Activated naive CD8-positive, alpha-beta T cell treated with anti-CD3 and anti-CD28 coated beads, Interleukin-2, amount 10 ng/mL, durations not matched to agents 7 days and 5 days (primary cell): ENCODE data around the gene SLC6A4. TPM values are rescaled to one million over a fixed set of nuclear protein-coding genes. Genes with fewer than 3 reads are reported as not detected.
"Not testable (repeated sequence)": the region's sequence is repeated elsewhere in the genome, so short reads cannot be mapped to it uniquely, and the experiment has no call there.

Source experiments
- ATAC-seq: fragments of 150-1000 bp; cut with Tn5 transposase; one replicate; pipeline ENCODE4 v1.10.0; 2021; ENCODE audit warnings: low read depth, moderate library complexity
- POLR2A ChIA-PET: fragments of 350-600 bp; sonication (Branson Sonifier 250); formaldehyde crosslinking; loops from one replicate; lab custom pipeline; 2021; ENCODE audit warnings: antibody characterized with exemption; lab: Charles Lee
- DNase-seq: peaks from one replicate; pipeline ENCODE4 v3.0.0; 2021
- H3K27ac Mint-ChIP-seq: one replicate; pipeline ENCODE4 v1.8.0; 2022; ENCODE audit warnings: mild to moderate bottlenecking, mixed read lengths
- H3K27me3 Mint-ChIP-seq: one replicate; pipeline ENCODE4 v1.8.0; 2022; ENCODE audit warnings: mild to moderate bottlenecking, moderate library complexity, mixed read lengths
- H3K36me3 Mint-ChIP-seq: one replicate; pipeline ENCODE4 v1.8.0; 2021; ENCODE audit warnings: mild to moderate bottlenecking, mixed read lengths
- H3K4me1 Mint-ChIP-seq: one replicate; pipeline ENCODE4 v1.8.0; 2021; ENCODE audit warnings: mixed read lengths
- H3K4me3 Mint-ChIP-seq: one replicate; pipeline ENCODE4 v1.8.0; 2022; ENCODE audit warnings: mild to moderate bottlenecking, moderate library complexity, mixed read lengths
- H3K9me3 Mint-ChIP-seq: one replicate; pipeline ENCODE4 v1.8.0; 2021; ENCODE audit warnings: mixed read lengths
- total RNA-seq, 2 experiments: library from RNA; stranded (reverse); gene quantifications; one replicate each; pipeline ENCODE4 v1.2.3, GENCODE V29; 2021

Gene SLC6A4
- total RNA-seq, 2 experiments from 2014 or later: not detected

GRCh38 chr17:30170415-30170987 lies 65.0 kb downstream of the SLC6A4 start:
- POLR2A ChIA-PET: no interaction called here
- Mint-ChIP-seq H3K27me3 (no peaks in the 10 kb centered on the region), H3K36me3 (peaks cover 19% of the 10 kb centered on the region), H3K27ac (no peak overlapping the region), H3K4me3 (no peak overlapping the region), H3K4me1 (peaks cover 18% of the 10 kb centered on the region), H3K9me3 (no peaks in the 10 kb centered on the region)
- ATAC-seq: no peak
- no peak for DNase-seq

GRCh38 chr17:30165960-30166359 lies 69.5 kb downstream of the SLC6A4 start:
- DNase-seq (no peak), ATAC-seq (no peak)
- Mint-ChIP-seq H3K27ac (no peak overlapping the region), H3K4me3 (no peak overlapping the region), H3K36me3 (peaks cover 17% of the 10 kb centered on the region), H3K27me3 (no peaks in the 10 kb centered on the region), H3K4me1 (peaks cover 7% of the 10 kb centered on the region), H3K9me3 (no peaks in the 10 kb centered on the region)
- POLR2A ChIA-PET: no interaction called here

- H3K4me1 Mint-ChIP-seq: peaks cover 4% of the 10 kb centered on the region
- no peaks in the 10 kb centered on the region for H3K27me3 Mint-ChIP-seq
These were observed 70.3 kb downstream of the SLC6A4 start for GRCh38 chr17:30165147-30165546.

GRCh38 chr17:30164531-30164930 lies 71.0 kb downstream of the SLC6A4 start:
- ATAC-seq: no peak
- Mint-ChIP-seq H3K4me3 (no peak overlapping the region), H3K27ac (no peak overlapping the region), H3K4me1 (peaks cover 4% of the 10 kb centered on the region), H3K9me3 (peaks cover 10% of the 10 kb centered on the region), H3K36me3 (peaks cover 28% of the 10 kb centered on the region), H3K27me3 (no peaks in the 10 kb centered on the region)
- no peak for DNase-seq
- POLR2A ChIA-PET: no interaction called here

More at GRCh38 chr17:30165147-30165546, 70.3 kb downstream of the SLC6A4 start:
- Mint-ChIP-seq H3K4me3 (no peak overlapping the region), H3K9me3 (peaks cover 4% of the 10 kb centered on the region), H3K27ac (no peak overlapping the region), H3K36me3 (peaks cover 22% of the 10 kb centered on the region)
- POLR2A ChIA-PET: no interaction called here
- no peak for DNase-seq
- ATAC-seq: no peak

GRCh38 chr17:30161601-30162000 lies 73.9 kb downstream of the SLC6A4 start:
- ATAC-seq (no peak), DNase-seq (no peak)
- Mint-ChIP-seq H3K4me1 (peaks cover 7% of the 10 kb centered on the region), H3K4me3 (no peak overlapping the region), H3K27me3 (no peaks in the 10 kb centered on the region), H3K27ac (no peak overlapping the region), H3K9me3 (peaks cover 13% of the 10 kb centered on the region), H3K36me3 (peaks cover 47% of the 10 kb centered on the region)
- POLR2A ChIA-PET: interaction anchor here (0.7 kb wide), 1 partner anchor 26 kb away, joined by 3 read pairs; no protein-coding TSS in a partner anchor

GRCh38 chr17:30160419-30161172 lies 74.9 kb downstream of the SLC6A4 start:
- no peak for ATAC-seq
- Mint-ChIP-seq H3K36me3 (peaks cover 51% of the 10 kb centered on the region), H3K4me3 (no peak overlapping the region)

GRCh38 chr17:30158896-30159625 lies 76.4 kb downstream of the SLC6A4 start:
- peaks cover 13% of the 10 kb centered on the region for H3K9me3 Mint-ChIP-seq
- POLR2A ChIA-PET: no interaction called here
- no peak overlapping the region for H3K4me3 Mint-ChIP-seq
- DNase-seq (no peak), ATAC-seq (no peak)
- H3K36me3 Mint-ChIP-seq: peaks cover 49% of the 10 kb centered on the region
- H3K4me1 Mint-ChIP-seq: peaks cover 5% of the 10 kb centered on the region
- no peak overlapping the region for H3K27ac Mint-ChIP-seq
- no peaks in the 10 kb centered on the region for H3K27me3 Mint-ChIP-seq

More at GRCh38 chr17:30160419-30161172, 74.9 kb downstream of the SLC6A4 start:
- Mint-ChIP-seq H3K27ac (no peak overlapping the region), H3K4me1 (peaks cover 7% of the 10 kb centered on the region), H3K9me3 (peaks cover 13% of the 10 kb centered on the region), H3K27me3 (no peaks in the 10 kb centered on the region)
- POLR2A ChIA-PET: no interaction called here
- no peak for DNase-seq

GRCh38 chr17:30155389-30155788 lies 80.1 kb downstream of the SLC6A4 start:
- H3K4me1 Mint-ChIP-seq: peaks cover 6% of the 10 kb centered on the region
- POLR2A ChIA-PET: no interaction called here
- H3K9me3 Mint-ChIP-seq: peaks cover 11% of the 10 kb centered on the region
- peaks cover 44% of the 10 kb centered on the region for H3K36me3 Mint-ChIP-seq
- H3K27me3 Mint-ChIP-seq: no peaks in the 10 kb centered on the region
- ATAC-seq (no peak), DNase-seq (no peak)
- H3K4me3 Mint-ChIP-seq: no peak overlapping the region
- H3K27ac Mint-ChIP-seq: no peak overlapping the region

GRCh38 chr17:30153463-30153862 lies 82.0 kb downstream of the SLC6A4 start:
- Mint-ChIP-seq H3K27ac (no peak overlapping the region), H3K4me1 (peaks cover 3% of the 10 kb centered on the region)

GRCh38 chr17:30151471-30151870 lies 84.0 kb downstream of the SLC6A4 start:
- H3K27ac Mint-ChIP-seq: no peak overlapping the region
- POLR2A ChIA-PET: interaction anchor here (0.6 kb wide), 1 partner anchor 11 kb away, joined by 4 read pairs; no protein-coding TSS in a partner anchor

More at GRCh38 chr17:30153463-30153862, 82.0 kb downstream of the SLC6A4 start:
- no peak for DNase-seq
- H3K36me3 Mint-ChIP-seq: peaks cover 26% of the 10 kb centered on the region
- H3K27me3 Mint-ChIP-seq: no peaks in the 10 kb centered on the region
- no peaks in the 10 kb centered on the region for H3K9me3 Mint-ChIP-seq
- POLR2A ChIA-PET: no interaction called here
- ATAC-seq: no peak
- no peak overlapping the region for H3K4me3 Mint-ChIP-seq

GRCh38 chr17:30148376-30148775 lies 87.1 kb downstream of the SLC6A4 start:
- no peak for ATAC-seq
- no peak for DNase-seq
- H3K27me3 Mint-ChIP-seq: no peaks in the 10 kb centered on the region
- no peak overlapping the region for H3K27ac Mint-ChIP-seq
- POLR2A ChIA-PET: interaction anchor here (0.6 kb wide), 1 partner anchor 7 kb away, joined by 3 read pairs; no protein-coding TSS in a partner anchor
- H3K9me3 Mint-ChIP-seq: no peaks in the 10 kb centered on the region
- H3K36me3 Mint-ChIP-seq: peaks cover 15% of the 10 kb centered on the region
- peaks cover 4% of the 10 kb centered on the region for H3K4me1 Mint-ChIP-seq
- no peak overlapping the region for H3K4me3 Mint-ChIP-seq

More at GRCh38 chr17:30151471-30151870, 84.0 kb downstream of the SLC6A4 start:
- H3K9me3 Mint-ChIP-seq: no peaks in the 10 kb centered on the region
- H3K27me3 Mint-ChIP-seq: no peaks in the 10 kb centered on the region
- H3K36me3 Mint-ChIP-seq: peaks cover 15% of the 10 kb centered on the region
- H3K4me1 Mint-ChIP-seq: peaks cover 4% of the 10 kb centered on the region
- no peak overlapping the region for H3K4me3 Mint-ChIP-seq
- ATAC-seq (no peak), DNase-seq (no peak)

- POLR2A ChIA-PET: interaction anchor here (0.7 kb wide), 1 partner anchor 423 kb away, joined by 5 read pairs; no protein-coding TSS in a partner anchor
- H3K4me1 Mint-ChIP-seq, DNase-seq, H3K4me3 Mint-ChIP-seq, ATAC-seq, H3K27ac Mint-ChIP-seq, H3K27me3 Mint-ChIP-seq, H3K9me3 Mint-ChIP-seq: not testable (repeated sequence)
- peaks cover 13% of the 10 kb centered on the region for H3K36me3 Mint-ChIP-seq
These were observed 87.6 kb downstream of the SLC6A4 start for GRCh38 chr17:30147860-30148259.
